Measurements from ENCODE around the gene ROCK1. TPM values are rescaled to one million over a fixed set of nuclear protein-coding genes. Genes with fewer than 3 reads are reported as not detected.

ROCK1 gene
- polyA plus RNA-seq, 1 of the 3 experiments (the other 2 are of a cell fraction): 4.9 TPM

GRCh38 chr18:21071071-21071470 is 40.5 kb downstream of the ROCK1 start (continued):
- TF ChIP-seq, protein P1, sequence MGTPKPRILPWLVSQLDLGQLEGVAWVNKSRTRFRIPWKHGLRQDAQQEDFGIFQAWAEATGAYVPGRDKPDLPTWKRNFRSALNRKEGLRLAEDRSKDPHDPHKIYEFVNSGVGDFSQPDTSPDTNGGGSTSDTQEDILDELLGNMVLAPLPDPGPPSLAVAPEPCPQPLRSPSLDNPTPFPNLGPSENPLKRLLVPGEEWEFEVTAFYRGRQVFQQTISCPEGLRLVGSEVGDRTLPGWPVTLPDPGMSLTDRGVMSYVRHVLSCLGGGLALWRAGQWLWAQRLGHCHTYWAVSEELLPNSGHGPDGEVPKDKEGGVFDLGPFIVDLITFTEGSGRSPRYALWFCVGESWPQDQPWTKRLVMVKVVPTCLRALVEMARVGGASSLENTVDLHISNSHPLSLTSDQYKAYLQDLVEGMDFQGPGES (IDR thresholded peaks at IDR 0.05; ENCODE audit: low read depth, low read length): no peak
- TF ChIP-seq GATA2 (CRISPR knock-in tag; IDR thresholded peaks at IDR 0.05): no peak
- TF ChIP-seq MEF2A (IDR thresholded peaks at IDR 0.05; ENCODE audit: borderline replicate concordance, low read depth): no peak
- TF ChIP-seq ELF1 (IDR thresholded peaks at IDR 0.05): no peak
- TF ChIP-seq EZH2phosphoT487 (IDR thresholded peaks at IDR 0.05; ENCODE audit: borderline replicate concordance, low read depth): no peak
- TF ChIP-seq GABPA (IDR thresholded peaks at IDR 0.05; ENCODE audit: low read depth): no peak
- TF ChIP-seq MXI1 (IDR thresholded peaks at IDR 0.05; ENCODE audit: low read depth, low read length): no peak

DNA sequence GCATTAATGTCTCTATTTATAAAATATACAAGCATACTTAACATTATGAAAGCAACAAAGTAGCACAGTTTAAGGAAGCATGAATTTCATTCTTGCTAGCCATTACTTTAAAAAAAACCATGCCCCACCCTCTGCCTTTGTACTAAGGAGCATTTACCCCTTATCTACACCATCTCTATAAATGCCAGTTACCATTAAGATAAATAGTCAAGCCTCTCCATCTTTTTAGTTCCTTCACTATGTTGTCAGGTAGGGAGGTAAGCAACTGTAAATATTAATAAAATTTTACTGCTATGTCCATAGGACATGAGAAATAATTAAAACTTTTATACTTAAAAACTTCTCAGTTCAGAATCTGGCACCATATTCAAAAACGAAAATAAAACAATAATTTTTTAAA is 42.1 kb downstream of the ROCK1 start:
- Histone ChIP-seq H3K79me2 (ENCODE audit: insufficient read depth) (peaks cover 53% of the 10 kb centered on the region), H3F3A (replicated peaks; ENCODE audit: insufficient read depth) (no peaks in the 10 kb centered on the region), H3K4me3 (ENCODE audit: low read depth in 2 of 2, low read length in 1 of 2) (no peak overlapping the region), H3K27ac (ENCODE audit: low read depth in 2 of 2, low read length in 1 of 2) (no peak overlapping the region), H3K27me3 (ENCODE audit: insufficient read depth) (no peaks in the 10 kb centered on the region), H3K9ac (no peak overlapping the region), H3K9me2 (no peaks in the 10 kb centered on the region), H3K36me3 (replicated peaks in 1 of 2; ENCODE audit: control insufficient read depth in 1 of 2, insufficient read depth in 2 of 2, low read length in 1 of 2) (peaks cover 14 to 22% of the 10 kb centered on the region in 2 experiments), H3K4me2 (no peak overlapping the region), H3K9me3 (no peaks in the 10 kb centered on the region), H3K4me1 (ENCODE audit: control insufficient read depth in 1 of 2, insufficient read depth in 2 of 2, low read depth in 1 of 2, low read length in 1 of 2) (peaks cover 0 to 2% of the 10 kb centered on the region in 2 experiments; a peak in 2 of 4 replicates), H2AFZ (ENCODE audit: low read depth) (no peak overlapping the region), H4K20me1 (ENCODE audit: insufficient read depth) (peaks cover 35% of the 10 kb centered on the region)
- ChIA-PET CTCF (interaction anchor here (0.9 kb wide), 1 partner anchor 8 kb away, joined by 3 read pairs; no protein-coding TSS in a partner anchor), POLR2A (no interaction called here)
- 89% methylated on average over 1 of the region's 1 CpG for WGBS (ENCODE audit: low lambda C conversion rate)
- DNase-seq: no peak
- TF ChIP-seq POLR2AphosphoS5 (IDR thresholded peaks at IDR 0.05; ENCODE audit: low read depth, low read length) (no peak), EP300 (IDR thresholded peaks at IDR 0.05; ENCODE audit: borderline replicate concordance in 1 of 2, low read depth in 1 of 2, low read length in 1 of 2) (no peak), EZH2phosphoT487 (IDR thresholded peaks at IDR 0.05; ENCODE audit: borderline replicate concordance, low read depth) (no peak), FOXM1 (IDR thresholded peaks at IDR 0.05; ENCODE audit: low read depth) (no peak), TEAD4 (IDR thresholded peaks at IDR 0.05; ENCODE audit: borderline replicate concordance, insufficient read depth) (no peak), MXI1 (IDR thresholded peaks at IDR 0.05; ENCODE audit: low read depth, low read length) (no peak), ELF1 (IDR thresholded peaks at IDR 0.05) (no peak), PBX3 (IDR thresholded peaks at IDR 0.05) (no peak), GATA2 (CRISPR knock-in tag; IDR thresholded peaks at IDR 0.05) (no peak), YY1 (IDR thresholded peaks at IDR 0.05; ENCODE audit: low read depth) (no peak), CHD2 (IDR thresholded peaks at IDR 0.05; ENCODE audit: low read length, partially characterized antibody) (no peak), NFIC (IDR thresholded peaks at IDR 0.05; ENCODE audit: borderline replicate concordance) (no peak)
- TF ChIP-seq, protein P2, sequence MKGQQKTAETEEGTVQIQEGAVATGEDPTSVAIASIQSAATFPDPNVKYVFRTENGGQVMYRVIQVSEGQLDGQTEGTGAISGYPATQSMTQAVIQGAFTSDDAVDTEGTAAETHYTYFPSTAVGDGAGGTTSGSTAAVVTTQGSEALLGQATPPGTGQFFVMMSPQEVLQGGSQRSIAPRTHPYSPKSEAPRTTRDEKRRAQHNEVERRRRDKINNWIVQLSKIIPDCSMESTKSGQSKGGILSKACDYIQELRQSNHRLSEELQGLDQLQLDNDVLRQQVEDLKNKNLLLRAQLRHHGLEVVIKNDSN (IDR thresholded peaks at IDR 0.05; ENCODE audit: borderline replicate concordance, low read depth): no peak
- TF ChIP-seq, protein P1 (IDR thresholded peaks at IDR 0.05; ENCODE audit: low read depth, low read length): no peak
